SK-N-MC (cell line): ENCODE measurements around the gene SMARCAD1.

Source experiments
- EZH2 ChIP-seq: fragments of 200-600 bp; sonication (generic); IDR thresholded peaks from one replicate; pipeline ENCODE4 v1.6.1; 2017; ENCODE audit warnings: antibody characterized with exemption
- POLR2AphosphoS5 ChIP-seq: IDR thresholded peaks from 2 replicates; pipeline ENCODE4 v1.6.1; 2012; ENCODE audit warnings: mild to moderate bottlenecking, low read depth, low read length, borderline replicate concordance

DNA sequence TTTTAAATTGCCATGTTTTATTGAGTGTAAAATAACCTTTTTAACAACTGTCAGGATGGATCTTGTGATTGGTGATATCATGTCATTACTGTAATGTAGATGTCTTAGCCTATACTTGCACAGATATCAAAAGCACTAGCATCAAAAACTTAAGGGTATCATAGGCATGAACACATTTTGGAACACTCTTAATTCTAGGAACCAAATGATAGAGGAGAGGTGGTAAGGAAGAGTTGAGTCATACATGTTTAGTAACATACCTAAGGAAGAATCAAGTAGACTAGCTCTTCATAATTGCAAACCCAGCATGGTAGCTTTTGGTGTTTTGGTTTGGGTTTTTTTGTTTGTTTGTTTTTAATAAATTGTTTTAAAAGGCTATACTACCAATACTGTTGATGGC, 43.4 kb downstream of the SMARCAD1 start:
- TF ChIP-seq EZH2 (no peak), POLR2AphosphoS5 (no peak)
